Activated CD4-positive, alpha-beta T cell treated with anti-CD3 and anti-CD28 coated beads, Interleukin-2, Interleukin-4, amounts not matched to agents 100 ng/mL and 50 ng/mL, durations not matched to agents 16 hours and 8 hours (primary cell): Measurements from ENCODE around the gene SLC15A1.
"Not testable (repeated sequence)": the region's sequence is repeated elsewhere in the genome, so short reads cannot be mapped to it uniquely, and the experiment has no call there.

Experiments used
- DNase-seq: peaks from one replicate; pipeline ENCODE4 v3.0.0-alpha.2; 2020; ENCODE audit warnings: low spot score

The SLC15A1 gene

DNA sequence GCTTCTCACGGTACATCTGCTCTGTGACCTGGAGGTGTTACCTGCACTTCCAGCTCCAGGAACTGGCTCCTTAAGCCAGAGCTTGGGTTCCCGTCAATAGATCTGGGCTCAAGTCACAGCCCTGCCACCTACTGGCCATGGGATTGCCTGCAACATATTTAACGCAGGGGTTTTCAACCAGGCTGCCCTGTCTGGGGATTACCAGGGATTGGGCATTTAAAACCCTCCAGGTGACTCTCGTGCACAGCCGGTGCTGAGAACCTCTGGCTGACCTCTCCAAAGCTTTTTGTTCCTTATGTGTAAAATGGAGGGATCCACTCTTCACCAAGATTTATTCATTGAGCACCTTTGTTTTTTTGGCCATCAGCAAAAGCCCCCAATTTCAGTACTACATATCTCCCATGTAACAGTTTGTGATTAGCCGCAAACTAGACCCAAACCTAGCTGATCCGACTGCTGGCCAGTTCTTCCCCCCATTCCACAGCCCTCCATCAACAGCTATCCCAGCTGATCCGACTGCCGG lies 98.9 kb downstream of the SLC15A1 start:
- DNase-seq = peak; percentile 70

DNA sequence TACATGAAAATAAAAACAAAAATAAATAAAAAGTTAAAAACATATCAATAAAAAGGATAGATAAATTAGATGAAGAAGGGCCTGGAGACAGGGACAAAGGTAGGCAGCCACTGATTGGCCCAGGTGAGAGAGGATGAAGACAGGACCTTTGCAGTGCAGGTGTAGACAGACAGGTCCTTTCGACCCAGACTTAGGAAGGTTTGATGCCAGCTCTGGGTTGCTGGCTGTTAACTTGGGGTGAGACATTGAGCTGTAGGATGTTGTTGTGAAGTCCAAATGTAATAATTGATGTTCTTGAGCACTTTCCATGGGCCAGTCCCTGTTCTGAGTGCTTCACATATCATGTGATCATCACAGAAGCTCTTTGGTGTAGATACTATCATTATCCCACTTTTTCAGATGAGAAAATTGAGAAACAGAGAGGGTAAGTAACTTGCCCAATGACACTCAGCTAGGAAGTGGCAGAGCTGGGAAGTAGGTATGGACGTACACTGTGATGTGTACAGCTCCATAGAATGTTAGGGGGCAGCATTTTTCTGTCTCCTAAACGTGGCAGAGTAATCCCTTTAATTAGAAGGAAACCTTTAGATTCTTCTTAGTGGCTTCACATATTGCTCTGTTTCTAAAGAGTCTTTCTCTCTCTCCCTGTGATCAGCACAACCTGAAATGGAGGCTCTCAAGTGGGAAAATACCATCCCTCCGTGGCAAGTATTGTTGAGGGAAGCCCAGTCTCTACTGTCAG lies 99.6 kb downstream of the SLC15A1 start:
- DNase-seq = no peak

DNA sequence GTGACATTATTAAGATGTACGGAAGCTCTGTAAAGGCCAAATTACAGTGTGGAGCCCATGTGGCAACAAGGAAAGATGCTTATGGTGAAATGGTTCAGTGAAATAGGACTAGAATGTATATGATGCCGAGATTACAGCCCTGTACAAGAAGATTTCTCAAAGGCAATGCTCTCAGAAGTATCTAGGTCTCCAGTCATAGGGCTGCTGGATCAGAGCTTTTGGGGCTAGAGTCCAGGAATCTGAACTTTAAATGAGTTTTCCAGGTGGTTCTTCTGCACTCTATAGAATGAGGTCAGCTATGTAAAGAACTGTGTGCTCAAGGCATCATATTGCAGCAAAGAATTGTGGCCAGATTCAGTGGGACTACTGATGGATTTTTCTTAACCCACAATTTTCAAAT lies 100.2 kb downstream of the SLC15A1 start:
- no peak for DNase-seq

GRCh38 chr13:98651744-98652143 lies 100.7 kb downstream of the SLC15A1 start:
- no peak for DNase-seq

DNA sequence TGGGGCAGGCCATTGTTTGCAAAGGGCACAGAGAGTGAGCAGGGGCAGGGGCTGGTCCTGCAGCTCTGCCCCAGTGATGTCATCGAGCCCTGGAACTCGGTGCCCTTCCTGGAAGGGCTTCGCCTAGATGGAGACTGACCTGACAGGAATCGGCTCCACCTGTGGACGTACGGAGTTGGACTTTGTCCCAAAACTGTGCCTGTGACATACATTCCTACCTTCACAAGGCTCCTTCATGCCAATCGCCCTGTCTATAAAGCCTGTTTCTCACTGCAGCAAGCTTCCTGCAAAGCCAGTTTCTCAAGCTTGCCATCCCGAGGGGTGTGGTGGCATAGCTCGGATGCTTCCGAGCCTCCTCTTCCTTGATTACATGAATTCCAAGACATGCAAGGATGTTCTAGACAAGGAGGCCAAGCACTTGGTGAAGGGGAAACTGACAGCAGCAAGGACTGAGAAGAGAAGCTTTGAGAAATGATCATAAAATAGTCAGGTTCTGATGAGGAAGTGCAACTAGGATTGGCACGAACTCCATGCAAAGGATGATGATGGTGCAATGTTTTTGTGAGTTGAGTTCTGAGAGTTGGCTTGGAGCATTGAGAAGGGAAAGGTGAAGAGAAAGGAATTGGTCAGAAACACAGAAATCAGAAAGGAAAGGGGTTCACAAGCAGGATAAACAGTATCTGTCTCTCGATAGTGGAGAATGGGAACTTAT lies 101.9 kb downstream of the SLC15A1 start:
- DNase-seq = no peak

DNA sequence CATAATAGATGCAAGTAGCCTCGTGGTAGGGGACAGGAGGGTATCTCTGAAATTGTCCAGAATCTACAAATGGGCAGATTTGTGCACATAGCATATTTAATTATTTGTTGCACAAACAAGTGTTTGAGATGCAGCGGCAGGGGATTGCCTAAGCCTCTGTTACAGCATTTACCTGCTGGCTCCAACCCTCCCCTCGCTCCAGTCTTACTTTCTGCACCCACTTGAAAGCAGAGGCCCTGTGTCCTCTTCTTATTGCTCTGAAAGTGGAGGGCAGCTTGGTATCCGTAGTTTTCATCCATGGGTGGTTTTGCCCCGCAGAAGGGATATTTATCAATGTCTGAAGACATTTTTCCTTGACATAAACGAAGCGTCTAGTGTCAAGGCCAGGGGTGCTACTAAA lies 102.6 kb downstream of the SLC15A1 start:
- no peak for DNase-seq

GRCh38 chr13:98648686-98649085 lies 103.8 kb downstream of the SLC15A1 start:
- DNase-seq = no peak

GRCh38 chr13:98648141-98648540 lies 104.3 kb downstream of the SLC15A1 start:
- no peak for DNase-seq

- no peak for DNase-seq
Measured at GRCh38 chr13:98647121-98647520, 105.4 kb downstream of the SLC15A1 start.

- DNase-seq = no peak
Measured at GRCh38 chr13:98643479-98643878, 109.0 kb downstream of the SLC15A1 start.

DNA sequence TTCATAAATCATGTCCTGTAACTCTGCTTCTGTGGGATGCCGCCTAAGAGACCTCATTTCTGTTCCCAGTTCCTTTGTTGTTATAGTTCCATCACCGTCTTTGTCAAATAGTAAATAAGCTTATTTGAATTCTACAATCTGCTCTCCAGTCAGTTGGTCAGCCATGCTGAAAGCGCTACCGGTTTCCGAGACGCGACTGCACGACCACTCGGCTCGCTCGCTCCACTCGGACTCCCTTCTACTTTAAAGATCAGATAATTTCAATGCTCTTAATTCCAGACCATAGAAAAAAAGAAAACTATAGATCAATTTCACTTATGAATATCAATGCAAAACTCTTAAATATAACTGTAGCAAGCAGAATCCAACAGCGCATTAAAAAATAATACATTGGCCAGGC lies 111.4 kb downstream of the SLC15A1 start:
- no peak for DNase-seq

GRCh38 chr13:98639785-98640184 lies 112.7 kb downstream of the SLC15A1 start:
- DNase-seq = not testable (repeated sequence)

DNA sequence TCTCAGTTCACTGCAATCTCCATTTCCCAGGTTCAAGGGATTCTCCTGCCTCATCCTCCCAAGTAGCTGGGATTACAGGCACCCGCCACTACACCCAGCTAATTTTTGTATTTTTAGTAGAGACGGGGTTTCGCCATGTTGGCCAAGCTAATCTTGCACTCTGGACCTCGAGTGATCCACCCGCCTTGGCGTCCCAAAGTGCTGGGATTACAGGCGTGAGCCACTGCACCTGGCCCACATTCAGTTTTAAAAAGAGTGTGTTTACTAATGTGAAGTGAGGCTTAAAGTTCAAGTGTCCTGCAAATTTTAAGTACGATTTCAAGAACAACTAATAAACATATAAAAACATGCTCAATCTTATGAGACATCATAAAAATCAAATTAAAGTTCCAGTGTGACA lies 114.1 kb downstream of the SLC15A1 start:
- DNase-seq = not testable (repeated sequence)
